SK-N-SH treated with all-trans-retinoic acid at 6 μM for 48 hours (cell line): Measurements from ENCODE around the gene TMEM135.

Experiments
- ISL1 ChIP-seq: fragments of 250-450 bp; sonication (Bioruptor Pico); IDR thresholded peaks from 2 replicates; pipeline ENCODE4 v2.1.2; 2022; ENCODE audit warnings: mild to moderate bottlenecking, moderate library complexity
- PATZ1 ChIP-seq: fragments of 250-450 bp; sonication (Bioruptor Pico); IDR thresholded peaks from 2 replicates; pipeline ENCODE4 v1.8.0; 2020; ENCODE audit warnings: mild to moderate bottlenecking, moderate library complexity, borderline replicate concordance
- TF ChIP-seq, protein P1 (sequence below): fragments of 250-450 bp; sonication (Bioruptor Pico); IDR thresholded peaks from 2 replicates; pipeline ENCODE4 v1.5.1; 2021; ENCODE audit warnings: mild to moderate bottlenecking, moderate library complexity

- TF ChIP-seq PATZ1 (CRISPR knock-in tag) (no peak), ISL1 (CRISPR knock-in tag) (no peak)
- TF ChIP-seq, protein P1, sequence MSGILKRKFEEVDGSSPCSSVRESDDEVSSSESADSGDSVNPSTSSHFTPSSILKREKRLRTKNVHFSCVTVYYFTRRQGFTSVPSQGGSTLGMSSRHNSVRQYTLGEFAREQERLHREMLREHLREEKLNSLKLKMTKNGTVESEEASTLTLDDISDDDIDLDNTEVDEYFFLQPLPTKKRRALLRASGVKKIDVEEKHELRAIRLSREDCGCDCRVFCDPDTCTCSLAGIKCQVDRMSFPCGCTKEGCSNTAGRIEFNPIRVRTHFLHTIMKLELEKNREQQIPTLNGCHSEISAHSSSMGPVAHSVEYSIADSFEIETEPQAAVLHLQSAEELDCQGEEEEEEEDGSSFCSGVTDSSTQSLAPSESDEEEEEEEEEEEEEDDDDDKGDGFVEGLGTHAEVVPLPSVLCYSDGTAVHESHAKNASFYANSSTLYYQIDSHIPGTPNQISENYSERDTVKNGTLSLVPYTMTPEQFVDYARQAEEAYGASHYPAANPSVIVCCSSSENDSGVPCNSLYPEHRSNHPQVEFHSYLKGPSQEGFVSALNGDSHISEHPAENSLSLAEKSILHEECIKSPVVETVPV (CRISPR knock-in tag), result no peak
These were observed 143.0 kb downstream of the TMEM135 start for GRCh38 chr11:87180742-87181141.
